SK-N-SH (cell line): ENCODE results near the gene TEX44.

Experiments used
- EZH2phosphoT487 ChIP-seq: fragments of 200-600 bp; sonication (generic); IDR thresholded peaks from 2 replicates; pipeline ENCODE4 v1.6.1; 2017; ENCODE audit warnings: low read depth, mixed run types, mild to moderate bottlenecking, antibody characterized with exemption, moderate library complexity, borderline replicate concordance
- FOXJ3 ChIP-seq: sonication (generic); formaldehyde crosslinking; IDR thresholded peaks from 2 replicates; pipeline ENCODE4 v1.5.1; 2020; ENCODE audit warnings: mild to moderate bottlenecking, missing genetic modification reagents
- MXI1 ChIP-seq: IDR thresholded peaks from 2 replicates; pipeline ENCODE4 v1.6.1; 2012; ENCODE audit warnings: mild to moderate bottlenecking, low read depth, low read length, improper control_type of control experiment
- RFX5 ChIP-seq: IDR thresholded peaks from 2 replicates; pipeline ENCODE4 v1.6.1; 2012; ENCODE audit warnings: mild to moderate bottlenecking, improper control_type of control experiment, low read length
- TCF12 ChIP-seq: IDR thresholded peaks from 2 replicates; pipeline ENCODE4 v1.4.0; 2012
- TF ChIP-seq, protein P1 (sequence below): fragments of 200-600 bp; sonication (generic); IDR thresholded peaks from 2 replicates; pipeline ENCODE4 v1.6.1; 2017; ENCODE audit warnings: antibody characterized with exemption, mild to moderate bottlenecking, moderate library complexity
- TF ChIP-seq, protein P2 (sequence below): IDR thresholded peaks from 2 replicates; pipeline ENCODE4 v1.6.1; 2012; ENCODE audit warnings: mild to moderate bottlenecking, low read depth, low read length, moderate library complexity

DNA sequence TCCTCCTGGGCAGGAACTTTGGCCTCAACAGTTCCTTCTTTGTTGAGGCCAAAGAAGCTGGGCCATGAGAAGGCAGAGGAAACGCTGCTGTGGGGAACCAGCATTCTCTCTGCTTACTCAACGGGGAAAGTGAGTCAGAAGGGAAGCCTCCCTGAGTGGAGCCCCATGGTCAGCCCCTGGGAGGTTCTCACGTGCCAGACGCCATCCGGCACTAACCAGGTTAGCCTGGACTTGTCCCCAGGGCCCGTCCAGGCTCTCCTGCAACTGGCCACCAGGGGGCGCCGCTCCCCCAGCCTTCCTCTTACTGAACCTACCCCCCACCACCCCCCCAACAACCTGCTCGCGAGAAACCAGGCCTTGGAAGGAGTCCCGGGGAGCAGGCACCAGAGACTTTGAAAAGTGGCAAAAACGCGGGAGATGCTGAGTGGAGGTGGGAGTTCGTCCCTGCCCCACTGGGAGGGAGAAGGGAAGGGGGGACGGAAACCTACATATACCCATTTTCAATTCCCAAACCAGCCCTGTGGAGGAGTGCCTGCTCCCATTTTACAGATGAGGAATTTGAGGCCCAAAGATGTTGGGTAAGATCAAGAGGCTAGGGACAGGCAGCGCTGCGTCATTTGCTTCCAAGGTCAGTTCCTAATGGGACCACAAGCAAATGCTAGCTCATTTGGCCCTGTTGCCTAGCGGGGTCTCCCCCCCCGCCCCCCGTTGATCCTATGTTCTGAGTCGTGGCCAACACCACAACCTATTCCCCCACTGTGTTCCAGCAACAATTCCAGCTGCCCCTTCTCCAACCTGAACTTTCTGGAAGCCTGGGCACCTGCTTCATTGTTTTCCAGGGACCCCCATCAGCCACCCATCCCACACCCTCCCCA is 20.0 kb downstream of the TEX44 start:
- TF ChIP-seq, protein P1, sequence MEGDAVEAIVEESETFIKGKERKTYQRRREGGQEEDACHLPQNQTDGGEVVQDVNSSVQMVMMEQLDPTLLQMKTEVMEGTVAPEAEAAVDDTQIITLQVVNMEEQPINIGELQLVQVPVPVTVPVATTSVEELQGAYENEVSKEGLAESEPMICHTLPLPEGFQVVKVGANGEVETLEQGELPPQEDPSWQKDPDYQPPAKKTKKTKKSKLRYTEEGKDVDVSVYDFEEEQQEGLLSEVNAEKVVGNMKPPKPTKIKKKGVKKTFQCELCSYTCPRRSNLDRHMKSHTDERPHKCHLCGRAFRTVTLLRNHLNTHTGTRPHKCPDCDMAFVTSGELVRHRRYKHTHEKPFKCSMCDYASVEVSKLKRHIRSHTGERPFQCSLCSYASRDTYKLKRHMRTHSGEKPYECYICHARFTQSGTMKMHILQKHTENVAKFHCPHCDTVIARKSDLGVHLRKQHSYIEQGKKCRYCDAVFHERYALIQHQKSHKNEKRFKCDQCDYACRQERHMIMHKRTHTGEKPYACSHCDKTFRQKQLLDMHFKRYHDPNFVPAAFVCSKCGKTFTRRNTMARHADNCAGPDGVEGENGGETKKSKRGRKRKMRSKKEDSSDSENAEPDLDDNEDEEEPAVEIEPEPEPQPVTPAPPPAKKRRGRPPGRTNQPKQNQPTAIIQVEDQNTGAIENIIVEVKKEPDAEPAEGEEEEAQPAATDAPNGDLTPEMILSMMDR, result peak; percentile 97
- TF ChIP-seq TCF12, result peak; percentile 31; the same call in 1 of the 2 replicates
- TF ChIP-seq, protein P2, sequence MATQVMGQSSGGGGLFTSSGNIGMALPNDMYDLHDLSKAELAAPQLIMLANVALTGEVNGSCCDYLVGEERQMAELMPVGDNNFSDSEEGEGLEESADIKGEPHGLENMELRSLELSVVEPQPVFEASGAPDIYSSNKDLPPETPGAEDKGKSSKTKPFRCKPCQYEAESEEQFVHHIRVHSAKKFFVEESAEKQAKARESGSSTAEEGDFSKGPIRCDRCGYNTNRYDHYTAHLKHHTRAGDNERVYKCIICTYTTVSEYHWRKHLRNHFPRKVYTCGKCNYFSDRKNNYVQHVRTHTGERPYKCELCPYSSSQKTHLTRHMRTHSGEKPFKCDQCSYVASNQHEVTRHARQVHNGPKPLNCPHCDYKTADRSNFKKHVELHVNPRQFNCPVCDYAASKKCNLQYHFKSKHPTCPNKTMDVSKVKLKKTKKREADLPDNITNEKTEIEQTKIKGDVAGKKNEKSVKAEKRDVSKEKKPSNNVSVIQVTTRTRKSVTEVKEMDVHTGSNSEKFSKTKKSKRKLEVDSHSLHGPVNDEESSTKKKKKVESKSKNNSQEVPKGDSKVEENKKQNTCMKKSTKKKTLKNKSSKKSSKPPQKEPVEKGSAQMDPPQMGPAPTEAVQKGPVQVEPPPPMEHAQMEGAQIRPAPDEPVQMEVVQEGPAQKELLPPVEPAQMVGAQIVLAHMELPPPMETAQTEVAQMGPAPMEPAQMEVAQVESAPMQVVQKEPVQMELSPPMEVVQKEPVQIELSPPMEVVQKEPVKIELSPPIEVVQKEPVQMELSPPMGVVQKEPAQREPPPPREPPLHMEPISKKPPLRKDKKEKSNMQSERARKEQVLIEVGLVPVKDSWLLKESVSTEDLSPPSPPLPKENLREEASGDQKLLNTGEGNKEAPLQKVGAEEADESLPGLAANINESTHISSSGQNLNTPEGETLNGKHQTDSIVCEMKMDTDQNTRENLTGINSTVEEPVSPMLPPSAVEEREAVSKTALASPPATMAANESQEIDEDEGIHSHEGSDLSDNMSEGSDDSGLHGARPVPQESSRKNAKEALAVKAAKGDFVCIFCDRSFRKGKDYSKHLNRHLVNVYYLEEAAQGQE, result no peak
- no peak for TF ChIP-seq FOXJ3
- TF ChIP-seq RFX5, result no peak
- no peak for TF ChIP-seq MXI1
- no peak for TF ChIP-seq EZH2phosphoT487
